Glutamatergic neuron (in vitro differentiated cells): ENCODE measurements around the gene PHKG2. TPM values are rescaled to one million over a fixed set of nuclear protein-coding genes. Genes with fewer than 3 reads are reported as not detected.

Experiments used
- DNase-seq: peaks from one replicate; pipeline ENCODE4 v3.0.0; 2022
- H3K27ac Mint-ChIP-seq: one replicate; pipeline ENCODE4 v1.8.0; 2020; ENCODE audit warnings: mild to moderate bottlenecking, mixed read lengths, inconsistent platforms; ENCODE audit not compliant: unreplicated experiment
- H3K27me3 Mint-ChIP-seq: one replicate; pipeline ENCODE4 v1.8.0; 2020; ENCODE audit warnings: mild to moderate bottlenecking, moderate library complexity, mixed read lengths, inconsistent platforms; ENCODE audit not compliant: unreplicated experiment
- H3K36me3 Mint-ChIP-seq: one replicate; pipeline ENCODE4 v1.8.0; 2020; ENCODE audit warnings: mild to moderate bottlenecking, mixed read lengths, inconsistent platforms; ENCODE audit not compliant: unreplicated experiment
- H3K4me1 Mint-ChIP-seq: one replicate; pipeline ENCODE4 v1.8.0; 2020; ENCODE audit warnings: mild to moderate bottlenecking, low read depth, mixed read lengths, inconsistent platforms; ENCODE audit not compliant: unreplicated experiment
- H3K4me3 Mint-ChIP-seq: one replicate; pipeline ENCODE4 v1.8.0; 2020; ENCODE audit warnings: mild to moderate bottlenecking, mixed read lengths, inconsistent platforms; ENCODE audit not compliant: unreplicated experiment
- H3K9me3 Mint-ChIP-seq: one replicate; pipeline ENCODE4 v1.8.0; 2020; ENCODE audit warnings: mild to moderate bottlenecking, moderate library complexity, mixed read lengths, inconsistent platforms; ENCODE audit not compliant: unreplicated experiment
- total RNA-seq: library from RNA; stranded (reverse); fragmentation: NEBNext Ultra II Directional; extraction: Animal tissue kit (Norgen Biotek cat#: 25700); gene quantifications from one replicate; pipeline ENCODE4 v1.2.1, GENCODE V29; 2021; ENCODE audit not compliant: unreplicated experiment
- TF ChIP-seq, protein P1 (sequence below): fragments of 200-600 bp; sonication (generic); IDR thresholded peaks from one replicate; pipeline ENCODE4 v1.5.0; 2021; ENCODE audit not compliant: partially characterized antibody, unreplicated experiment

The PHKG2 gene
- total RNA-seq, 1 donor from 2014 or later: 32.6 TPM

DNA sequence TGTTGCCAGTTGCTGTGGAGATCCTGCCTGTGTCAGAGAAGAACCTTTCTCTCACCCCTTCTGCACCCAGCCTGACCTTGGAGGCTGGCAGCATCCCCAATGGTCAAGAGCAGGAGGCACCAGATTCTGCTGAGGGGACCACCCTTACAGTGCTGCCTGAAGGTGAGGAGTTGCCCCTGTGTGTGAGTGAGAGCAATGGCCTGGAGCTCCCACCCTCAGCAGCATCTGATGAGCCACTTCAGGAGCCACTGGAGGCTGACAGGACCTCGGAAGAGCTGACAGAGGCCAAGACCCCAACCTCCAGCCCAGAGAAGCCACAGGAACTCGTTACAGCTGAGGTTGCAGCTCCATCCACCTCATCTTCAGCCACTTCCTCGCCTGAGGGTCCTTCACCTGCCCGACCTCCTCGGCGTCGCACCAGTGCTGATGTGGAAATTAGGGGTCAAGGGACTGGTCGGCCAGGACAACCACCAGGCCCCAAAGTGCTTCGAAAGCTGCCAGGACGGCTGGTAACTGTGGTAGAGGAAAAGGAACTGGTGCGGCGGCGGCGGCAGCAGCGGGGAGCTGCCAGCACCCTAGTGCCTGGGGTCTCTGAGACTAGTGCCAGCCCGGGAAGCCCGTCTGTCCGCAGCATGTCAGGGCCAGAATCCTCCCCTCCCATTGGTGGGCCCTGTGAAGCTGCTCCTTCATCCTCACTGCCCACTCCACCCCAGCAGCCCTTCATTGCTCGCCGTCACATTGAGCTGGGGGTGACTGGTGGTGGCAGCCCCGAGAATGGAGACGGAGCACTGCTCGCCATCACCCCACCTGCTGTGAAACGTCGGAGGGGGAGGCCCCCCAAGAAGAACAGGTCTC lies 10.2 kb upstream of the PHKG2 start:
- Mint-ChIP-seq H3K27me3 (peaks cover 3% of the 10 kb centered on the region), H3K4me3 (no peak overlapping the region), H3K4me1 (no peaks in the 10 kb centered on the region), H3K27ac (no peak overlapping the region), H3K9me3 (peaks cover 3% of the 10 kb centered on the region), H3K36me3 (no peaks in the 10 kb centered on the region)
- TF ChIP-seq, protein P1, sequence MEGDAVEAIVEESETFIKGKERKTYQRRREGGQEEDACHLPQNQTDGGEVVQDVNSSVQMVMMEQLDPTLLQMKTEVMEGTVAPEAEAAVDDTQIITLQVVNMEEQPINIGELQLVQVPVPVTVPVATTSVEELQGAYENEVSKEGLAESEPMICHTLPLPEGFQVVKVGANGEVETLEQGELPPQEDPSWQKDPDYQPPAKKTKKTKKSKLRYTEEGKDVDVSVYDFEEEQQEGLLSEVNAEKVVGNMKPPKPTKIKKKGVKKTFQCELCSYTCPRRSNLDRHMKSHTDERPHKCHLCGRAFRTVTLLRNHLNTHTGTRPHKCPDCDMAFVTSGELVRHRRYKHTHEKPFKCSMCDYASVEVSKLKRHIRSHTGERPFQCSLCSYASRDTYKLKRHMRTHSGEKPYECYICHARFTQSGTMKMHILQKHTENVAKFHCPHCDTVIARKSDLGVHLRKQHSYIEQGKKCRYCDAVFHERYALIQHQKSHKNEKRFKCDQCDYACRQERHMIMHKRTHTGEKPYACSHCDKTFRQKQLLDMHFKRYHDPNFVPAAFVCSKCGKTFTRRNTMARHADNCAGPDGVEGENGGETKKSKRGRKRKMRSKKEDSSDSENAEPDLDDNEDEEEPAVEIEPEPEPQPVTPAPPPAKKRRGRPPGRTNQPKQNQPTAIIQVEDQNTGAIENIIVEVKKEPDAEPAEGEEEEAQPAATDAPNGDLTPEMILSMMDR: no peak
- DNase-seq: no peak

DNA sequence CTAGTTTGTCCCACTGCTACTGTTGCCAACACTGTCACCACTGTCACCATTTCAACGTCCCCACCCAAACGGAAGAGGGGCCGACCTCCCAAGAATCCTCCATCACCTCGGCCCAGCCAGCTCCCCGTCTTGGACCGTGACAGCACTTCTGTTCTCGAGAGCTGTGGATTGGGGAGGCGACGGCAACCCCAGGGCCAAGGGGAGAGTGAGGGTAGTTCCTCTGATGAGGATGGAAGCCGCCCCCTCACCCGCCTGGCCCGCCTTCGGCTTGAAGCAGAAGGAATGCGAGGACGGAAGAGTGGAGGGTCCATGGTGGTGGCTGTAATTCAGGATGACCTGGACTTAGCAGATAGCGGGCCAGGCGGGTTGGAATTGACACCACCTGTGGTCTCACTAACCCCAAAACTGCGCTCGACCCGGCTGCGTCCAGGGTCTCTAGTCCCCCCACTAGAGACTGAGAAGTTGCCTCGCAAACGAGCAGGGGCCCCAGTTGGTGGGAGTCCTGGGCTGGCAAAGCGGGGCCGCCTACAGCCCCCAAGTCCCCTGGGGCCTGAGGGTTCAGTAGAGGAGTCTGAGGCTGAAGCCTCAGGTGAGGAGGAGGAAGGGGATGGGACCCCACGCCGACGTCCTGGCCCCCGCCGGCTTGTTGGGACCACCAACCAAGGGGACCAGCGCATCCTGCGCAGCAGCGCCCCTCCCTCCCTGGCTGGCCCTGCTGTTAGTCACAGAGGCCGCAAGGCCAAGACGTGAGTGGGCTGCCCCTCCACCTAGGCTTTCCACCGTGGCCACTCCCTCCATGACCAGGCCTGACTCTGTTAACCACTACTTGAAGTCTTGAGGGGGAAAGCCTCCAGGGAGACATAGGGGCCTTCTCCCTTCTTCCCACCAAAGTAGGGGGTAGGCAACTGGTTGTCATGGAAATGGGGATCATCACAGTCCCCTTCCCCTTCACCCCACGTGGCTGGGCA lies 9.0 kb upstream of the PHKG2 start:
- TF ChIP-seq, protein P1: no peak
- Mint-ChIP-seq H3K9me3 (peaks cover 3% of the 10 kb centered on the region), H3K4me3 (no peak overlapping the region), H3K27me3 (peaks cover 3% of the 10 kb centered on the region), H3K4me1 (no peaks in the 10 kb centered on the region), H3K36me3 (no peaks in the 10 kb centered on the region), H3K27ac (no peak overlapping the region)
- DNase-seq: no peak

DNA sequence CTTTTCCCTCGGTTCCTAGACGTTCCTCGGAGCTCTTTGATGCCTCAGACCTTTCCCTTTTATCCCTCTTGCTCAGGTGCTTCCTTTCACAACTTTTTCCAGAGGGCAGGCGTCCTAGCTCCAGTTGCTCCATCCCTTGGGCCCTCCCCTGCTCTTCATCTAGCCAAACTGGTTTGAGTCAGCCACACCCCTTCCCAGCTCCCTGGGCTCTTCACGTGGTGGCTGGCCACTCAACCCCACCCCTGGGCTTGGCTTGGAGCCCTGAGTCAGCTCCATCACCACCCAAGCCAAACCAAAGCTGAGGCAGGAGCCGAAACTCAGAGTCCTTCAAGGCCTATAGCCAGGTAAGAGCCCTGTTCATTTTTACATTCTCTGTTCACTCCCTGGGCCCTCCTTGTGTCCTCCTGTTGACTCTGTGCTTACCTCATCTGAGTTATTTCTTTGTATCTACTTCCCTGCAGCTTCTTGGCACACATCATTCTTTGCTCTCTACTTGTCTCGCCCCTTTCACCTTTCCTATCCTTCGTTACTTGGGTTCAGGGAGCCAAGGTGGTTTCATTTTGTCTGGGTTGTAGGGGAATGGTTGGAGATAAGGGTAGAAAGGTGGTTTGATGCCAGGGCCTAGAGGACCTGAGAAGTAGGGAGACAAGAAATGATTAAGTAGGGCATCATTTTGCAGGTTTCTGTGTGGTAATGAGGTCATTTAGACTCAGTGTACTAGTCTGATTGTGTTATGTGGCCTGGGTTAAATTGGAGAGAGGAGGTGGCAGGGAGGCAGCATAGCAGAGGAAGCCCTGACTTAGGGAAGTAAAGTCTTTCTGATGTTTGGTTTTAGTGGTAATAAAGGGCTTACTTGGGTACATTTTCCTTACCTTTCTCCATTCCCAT lies 7.6 kb upstream of the PHKG2 start:
- H3K27me3 Mint-ChIP-seq: peaks cover 3% of the 10 kb centered on the region
- TF ChIP-seq, protein P1: no peak
- H3K36me3 Mint-ChIP-seq: peaks cover 4% of the 10 kb centered on the region
- no peak for DNase-seq
- no peak overlapping the region for H3K4me3 Mint-ChIP-seq
- H3K4me1 Mint-ChIP-seq: no peaks in the 10 kb centered on the region
- peaks cover 7% of the 10 kb centered on the region for H3K9me3 Mint-ChIP-seq
- peak overlapping the region; percentile 59 for H3K27ac Mint-ChIP-seq

DNA sequence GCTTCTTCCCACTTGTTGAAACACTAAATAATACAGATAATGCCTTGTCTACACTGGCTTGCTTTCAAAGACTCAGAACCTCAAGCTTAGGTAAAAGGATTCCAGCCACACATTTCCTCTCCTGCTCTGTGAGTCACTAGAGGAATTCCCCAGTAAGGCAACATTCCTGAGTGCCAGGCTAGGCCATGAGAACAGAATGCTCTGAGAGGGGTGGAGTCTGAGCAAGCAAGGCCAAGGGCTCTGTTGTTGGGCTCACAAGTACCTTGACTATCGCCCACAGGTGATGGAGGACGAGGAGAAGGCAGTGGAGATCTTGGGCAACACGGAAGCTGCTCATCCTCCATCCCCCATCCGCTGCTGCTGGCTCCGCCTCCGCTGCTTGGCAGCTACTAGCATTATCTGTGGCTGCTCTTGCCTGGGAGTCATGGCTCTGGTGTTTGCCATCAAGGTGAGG lies 6.7 kb upstream of the PHKG2 start:
- no peaks in the 10 kb centered on the region for H3K4me1 Mint-ChIP-seq
- H3K36me3 Mint-ChIP-seq: peaks cover 4% of the 10 kb centered on the region
- H3K27me3 Mint-ChIP-seq: peaks cover 3% of the 10 kb centered on the region
- H3K27ac Mint-ChIP-seq: no peak overlapping the region
- no peak for DNase-seq
- TF ChIP-seq, protein P1: no peak
- H3K4me3 Mint-ChIP-seq: no peak overlapping the region
- H3K9me3 Mint-ChIP-seq: peaks cover 7% of the 10 kb centered on the region
